ENCODE results near the gene SDE2. TPM values are rescaled to one million over a fixed set of nuclear protein-coding genes. Genes with fewer than 3 reads are reported as not detected.

SDE2 gene
- total and polyA plus RNA-seq, 10 of the 15 experiments (the other 5 are each of a cell fraction or from before 2014, with no cell fraction given): 2.7 to 19.4 (median 12.6) TPM

DNA sequence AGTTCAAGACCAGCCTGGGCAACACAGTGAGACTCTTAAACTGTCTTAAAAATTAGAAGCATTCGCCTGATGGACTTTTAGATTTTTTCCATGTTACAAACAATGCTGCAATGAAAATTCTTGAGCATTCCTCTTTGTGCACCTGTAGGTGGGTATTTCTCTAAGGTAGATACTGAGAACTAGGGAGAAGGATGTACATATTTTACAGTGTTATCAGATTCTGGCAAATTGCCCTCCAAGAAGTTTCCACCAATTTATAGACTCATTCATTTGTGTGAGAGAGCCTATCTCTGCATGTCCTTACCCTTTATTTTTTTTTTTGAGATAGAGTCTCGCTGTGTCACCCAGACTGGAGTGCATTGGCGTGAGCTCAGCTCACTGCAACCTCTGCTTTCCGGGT is 45.8 kb downstream of the SDE2 start:
- 41% methylated on average over 4 of the region's 4 CpGs for WGBS (ENCODE audit: insufficient coverage, insufficient replicate concordance, low lambda C conversion rate, missing lambda C conversion rate)
- no peak overlapping the region for H3K9ac ChIP-seq (ENCODE audit: control insufficient read depth, insufficient read depth, low read length)
- H3K4me2 ChIP-seq (ENCODE audit: control insufficient read depth, insufficient read depth): no peak overlapping the region
- peaks cover 0 to 2% of the 10 kb centered on the region in 2 experiments; a peak in 3 of 4 replicates for H3K27me3 ChIP-seq (replicated peaks in 1 of 2; ENCODE audit: control insufficient read depth in 2 of 2, insufficient read depth in 2 of 2, low read length in 1 of 2)
- ChIA-PET POLR2A (no interaction called here), CTCF (interaction anchor here (1.1 kb wide), 1 partner anchor 34 kb away, joined by 3 read pairs; no protein-coding TSS in a partner anchor), SMC1A (ENCODE audit: uncharacterized antibody, unreplicated experiment) (no interaction called here), RAD21 (ENCODE audit: unreplicated experiment) (no interaction called here)
- no peak for FAIRE-seq
- no peak for DNase-seq (ENCODE audit: low read depth, low spot score)
- H3K27ac ChIP-seq (ENCODE audit: control insufficient read depth, insufficient read depth): no peak overlapping the region
- no peaks in the 10 kb centered on the region for H3K79me2 ChIP-seq (ENCODE audit: control insufficient read depth, insufficient read depth, low read length)
- no peak for ATAC-seq
- BruUV-seq (replicated peaks): no TSS peak
- H3K36me3 ChIP-seq (ENCODE audit: control insufficient read depth in 2 of 2, insufficient read depth in 2 of 2, low read length in 1 of 2): no peaks in the 10 kb centered on the region
- no peaks in the 10 kb centered on the region for H4K20me1 ChIP-seq (ENCODE audit: control insufficient read depth, insufficient read depth)
- intact Hi-C loops (cut with micrococcal nuclease; ENCODE audit: unreplicated experiment): no loop called here
- no peaks in the 10 kb centered on the region for H3K9me3 ChIP-seq (replicated peaks; ENCODE audit: control insufficient read depth, insufficient read depth, low read length)
- H3K4me3 ChIP-seq: no peak overlapping the region
- no peak overlapping the region for H2AFZ ChIP-seq (ENCODE audit: control insufficient read depth, low read depth, low read length)
- in situ Hi-C loops (cut with MboI): no loop called here
- no peaks in the 10 kb centered on the region for H3K4me1 ChIP-seq (ENCODE audit: control insufficient read depth, insufficient read depth, low read length)
- TF ChIP-seq SIX5 (IDR thresholded peaks at IDR 0.05; ENCODE audit: low read depth, low read length, severe bottlenecking) (no peak), ZBED1 (IDR thresholded peaks at IDR 0.05; ENCODE audit: borderline replicate concordance) (no peak), E2F8 (IDR thresholded peaks at IDR 0.05; ENCODE audit: low read depth, partially characterized antibody) (no peak), HDAC2 (IDR thresholded peaks at IDR 0.05) (no peak), NR2C2 (IDR thresholded peaks at IDR 0.05; ENCODE audit: borderline replicate concordance, control insufficient read depth, insufficient read length, low read depth) (no peak), STAT3 (IDR thresholded peaks at IDR 0.05; ENCODE audit: low read depth, low read length) (no peak), NR2C1 (IDR thresholded peaks at IDR 0.05) (no peak)
- TF ChIP-seq, protein P1, sequence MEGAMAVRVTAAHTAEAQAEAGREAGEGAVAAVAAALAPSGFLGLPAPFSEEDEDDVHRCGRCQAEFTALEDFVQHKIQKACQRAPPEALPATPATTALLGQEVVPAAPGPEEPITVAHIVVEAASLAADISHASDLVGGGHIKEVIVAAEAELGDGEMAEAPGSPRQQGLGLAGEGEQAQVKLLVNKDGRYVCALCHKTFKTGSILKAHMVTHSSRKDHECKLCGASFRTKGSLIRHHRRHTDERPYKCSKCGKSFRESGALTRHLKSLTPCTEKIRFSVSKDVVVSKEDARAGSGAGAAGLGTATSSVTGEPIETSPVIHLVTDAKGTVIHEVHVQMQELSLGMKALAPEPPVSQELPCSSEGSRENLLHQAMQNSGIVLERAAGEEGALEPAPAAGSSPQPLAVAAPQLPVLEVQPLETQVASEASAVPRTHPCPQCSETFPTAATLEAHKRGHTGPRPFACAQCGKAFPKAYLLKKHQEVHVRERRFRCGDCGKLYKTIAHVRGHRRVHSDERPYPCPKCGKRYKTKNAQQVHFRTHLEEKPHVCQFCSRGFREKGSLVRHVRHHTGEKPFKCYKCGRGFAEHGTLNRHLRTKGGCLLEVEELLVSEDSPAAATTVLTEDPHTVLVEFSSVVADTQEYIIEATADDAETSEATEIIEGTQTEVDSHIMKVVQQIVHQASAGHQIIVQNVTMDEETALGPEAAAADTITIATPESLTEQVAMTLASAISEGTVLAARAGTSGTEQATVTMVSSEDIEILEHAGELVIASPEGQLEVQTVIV (IDR thresholded peaks at IDR 0.05; ENCODE audit: borderline replicate concordance, partially characterized antibody): no peak
- TF ChIP-seq, protein P2, sequence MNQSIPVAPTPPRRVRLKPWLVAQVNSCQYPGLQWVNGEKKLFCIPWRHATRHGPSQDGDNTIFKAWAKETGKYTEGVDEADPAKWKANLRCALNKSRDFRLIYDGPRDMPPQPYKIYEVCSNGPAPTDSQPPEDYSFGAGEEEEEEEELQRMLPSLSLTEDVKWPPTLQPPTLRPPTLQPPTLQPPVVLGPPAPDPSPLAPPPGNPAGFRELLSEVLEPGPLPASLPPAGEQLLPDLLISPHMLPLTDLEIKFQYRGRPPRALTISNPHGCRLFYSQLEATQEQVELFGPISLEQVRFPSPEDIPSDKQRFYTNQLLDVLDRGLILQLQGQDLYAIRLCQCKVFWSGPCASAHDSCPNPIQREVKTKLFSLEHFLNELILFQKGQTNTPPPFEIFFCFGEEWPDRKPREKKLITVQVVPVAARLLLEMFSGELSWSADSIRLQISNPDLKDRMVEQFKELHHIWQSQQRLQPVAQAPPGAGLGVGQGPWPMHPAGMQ (IDR thresholded peaks at IDR 0.05; ENCODE audit: borderline replicate concordance): no peak
- TF ChIP-seq, protein P3, sequence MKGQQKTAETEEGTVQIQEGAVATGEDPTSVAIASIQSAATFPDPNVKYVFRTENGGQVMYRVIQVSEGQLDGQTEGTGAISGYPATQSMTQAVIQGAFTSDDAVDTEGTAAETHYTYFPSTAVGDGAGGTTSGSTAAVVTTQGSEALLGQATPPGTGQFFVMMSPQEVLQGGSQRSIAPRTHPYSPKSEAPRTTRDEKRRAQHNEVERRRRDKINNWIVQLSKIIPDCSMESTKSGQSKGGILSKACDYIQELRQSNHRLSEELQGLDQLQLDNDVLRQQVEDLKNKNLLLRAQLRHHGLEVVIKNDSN (IDR thresholded peaks at IDR 0.05; ENCODE audit: borderline replicate concordance, extremely low read length, insufficient read depth, low read depth, low read length): no peak
- TF ChIP-seq, protein P4, sequence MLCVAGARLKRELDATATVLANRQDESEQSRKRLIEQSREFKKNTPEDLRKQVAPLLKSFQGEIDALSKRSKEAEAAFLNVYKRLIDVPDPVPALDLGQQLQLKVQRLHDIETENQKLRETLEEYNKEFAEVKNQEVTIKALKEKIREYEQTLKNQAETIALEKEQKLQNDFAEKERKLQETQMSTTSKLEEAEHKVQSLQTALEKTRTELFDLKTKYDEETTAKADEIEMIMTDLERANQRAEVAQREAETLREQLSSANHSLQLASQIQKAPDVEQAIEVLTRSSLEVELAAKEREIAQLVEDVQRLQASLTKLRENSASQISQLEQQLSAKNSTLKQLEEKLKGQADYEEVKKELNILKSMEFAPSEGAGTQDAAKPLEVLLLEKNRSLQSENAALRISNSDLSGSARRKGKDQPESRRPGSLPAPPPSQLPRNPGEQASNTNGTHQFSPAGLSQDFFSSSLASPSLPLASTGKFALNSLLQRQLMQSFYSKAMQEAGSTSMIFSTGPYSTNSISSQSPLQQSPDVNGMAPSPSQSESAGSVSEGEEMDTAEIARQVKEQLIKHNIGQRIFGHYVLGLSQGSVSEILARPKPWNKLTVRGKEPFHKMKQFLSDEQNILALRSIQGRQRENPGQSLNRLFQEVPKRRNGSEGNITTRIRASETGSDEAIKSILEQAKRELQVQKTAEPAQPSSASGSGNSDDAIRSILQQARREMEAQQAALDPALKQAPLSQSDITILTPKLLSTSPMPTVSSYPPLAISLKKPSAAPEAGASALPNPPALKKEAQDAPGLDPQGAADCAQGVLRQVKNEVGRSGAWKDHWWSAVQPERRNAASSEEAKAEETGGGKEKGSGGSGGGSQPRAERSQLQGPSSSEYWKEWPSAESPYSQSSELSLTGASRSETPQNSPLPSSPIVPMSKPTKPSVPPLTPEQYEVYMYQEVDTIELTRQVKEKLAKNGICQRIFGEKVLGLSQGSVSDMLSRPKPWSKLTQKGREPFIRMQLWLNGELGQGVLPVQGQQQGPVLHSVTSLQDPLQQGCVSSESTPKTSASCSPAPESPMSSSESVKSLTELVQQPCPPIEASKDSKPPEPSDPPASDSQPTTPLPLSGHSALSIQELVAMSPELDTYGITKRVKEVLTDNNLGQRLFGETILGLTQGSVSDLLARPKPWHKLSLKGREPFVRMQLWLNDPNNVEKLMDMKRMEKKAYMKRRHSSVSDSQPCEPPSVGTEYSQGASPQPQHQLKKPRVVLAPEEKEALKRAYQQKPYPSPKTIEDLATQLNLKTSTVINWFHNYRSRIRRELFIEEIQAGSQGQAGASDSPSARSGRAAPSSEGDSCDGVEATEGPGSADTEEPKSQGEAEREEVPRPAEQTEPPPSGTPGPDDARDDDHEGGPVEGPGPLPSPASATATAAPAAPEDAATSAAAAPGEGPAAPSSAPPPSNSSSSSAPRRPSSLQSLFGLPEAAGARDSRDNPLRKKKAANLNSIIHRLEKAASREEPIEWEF (IDR thresholded peaks at IDR 0.05; ENCODE audit: insufficient replicate concordance, low read depth, low read length): no peak
